HL-60 (cell line): ENCODE data around the gene YJU2.
"Not testable (repeated sequence)": the region's sequence is repeated elsewhere in the genome, so short reads cannot be mapped to it uniquely, and the experiment has no call there.

Source experiments
- CTCF ChIP-seq: IDR thresholded peaks from one replicate; pipeline ENCODE4 v1.5.1; 2011; ENCODE audit warnings: low read length, control low read depth, inconsistent platforms; ENCODE audit not compliant: insufficient read depth
- POLR2AphosphoS5 ChIP-seq: IDR thresholded peaks from 2 replicates; pipeline ENCODE4 v1.6.1; 2012; ENCODE audit warnings: low read depth

GRCh38 chr19:4231521-4231920 lies 15.4 kb upstream of the YJU2 start:
- not testable (repeated sequence) for TF ChIP-seq CTCF, POLR2AphosphoS5
